Thyroid gland (tissue), 4 donors: ENCODE data around the gene MRC2.

ENCODE experiments used
- CTCF ChIP-seq, 6 experiments: fragments of 200-600 bp in 3 of 6; fragments of 450-650 bp in 3 of 6; sonication (generic) in 3 of 6; IDR thresholded peaks; one replicate each; pipeline ENCODE4 v1.5.1; 2016 to 2019; ENCODE audit warnings: antibody characterized with exemption in 6 of 6, mild to moderate bottlenecking in 2 of 6, inconsistent platforms in 1 of 6, moderate library complexity in 1 of 6
- POLR2A ChIP-seq, 2 donors: fragments of 450-650 bp; IDR thresholded peaks; one replicate each; pipeline ENCODE4 v1.6.1; 2017; ENCODE audit warnings: antibody characterized with exemption in 2 of 2, mild to moderate bottlenecking in 2 of 2, moderate library complexity in 1 of 2

GRCh38 chr17:62675701-62676100 is 48.2 kb downstream of the MRC2 start:
- no peak for TF ChIP-seq CTCF (IDR thresholded peaks at IDR 0.05)
- TF ChIP-seq POLR2A (IDR thresholded peaks at IDR 0.05), result no peak
